SK-N-SH (cell line): ENCODE results near the gene MAPK10.

Experiments used
- FOXJ3 ChIP-seq: sonication (generic); formaldehyde crosslinking; IDR thresholded peaks from 2 replicates; pipeline ENCODE4 v1.5.1; 2020; ENCODE audit warnings: mild to moderate bottlenecking, missing genetic modification reagents
- FOXM1 ChIP-seq: IDR thresholded peaks from 2 replicates; pipeline ENCODE4 v1.4.0; 2012; ENCODE audit warnings: low read depth, mild to moderate bottlenecking
- POLR2AphosphoS5 ChIP-seq: IDR thresholded peaks from 2 replicates; pipeline ENCODE4 v1.6.1; 2012; ENCODE audit warnings: low read depth, low read length
- RFX5 ChIP-seq: IDR thresholded peaks from 2 replicates; pipeline ENCODE4 v1.6.1; 2012; ENCODE audit warnings: mild to moderate bottlenecking, improper control_type of control experiment, low read length
- SMC3 ChIP-seq: IDR thresholded peaks from 2 replicates; pipeline ENCODE4 v1.6.1; 2012; ENCODE audit warnings: low read depth, low read length, improper control_type of control experiment
- TAF1 ChIP-seq: IDR thresholded peaks from 2 replicates; pipeline ENCODE4 v1.6.1; 2012; ENCODE audit warnings: low read depth, mild to moderate bottlenecking, low read length, moderate library complexity, borderline replicate concordance
- YY1 ChIP-seq: IDR thresholded peaks from 2 replicates; pipeline ENCODE4 v1.4.0; 2012; ENCODE audit warnings: low read depth, mild to moderate bottlenecking
- TF ChIP-seq, protein P1 (sequence below): IDR thresholded peaks from 2 replicates; pipeline ENCODE4; 2012
- TF ChIP-seq, protein P2 (sequence below): IDR thresholded peaks from 2 replicates; pipeline ENCODE4 v1.6.1; 2012; ENCODE audit warnings: mild to moderate bottlenecking, low read depth, low read length, moderate library complexity
- TF ChIP-seq, protein P3 (sequence below): IDR thresholded peaks from 2 replicates; pipeline ENCODE4 v1.4.0; 2012; ENCODE audit warnings: low read depth, borderline replicate concordance
- TF ChIP-seq, protein P4 (sequence below): fragments of 200-600 bp; sonication (generic); IDR thresholded peaks from 2 replicates; pipeline ENCODE4 v1.6.1; 2017; ENCODE audit warnings: antibody characterized with exemption, mild to moderate bottlenecking, moderate library complexity

DNA sequence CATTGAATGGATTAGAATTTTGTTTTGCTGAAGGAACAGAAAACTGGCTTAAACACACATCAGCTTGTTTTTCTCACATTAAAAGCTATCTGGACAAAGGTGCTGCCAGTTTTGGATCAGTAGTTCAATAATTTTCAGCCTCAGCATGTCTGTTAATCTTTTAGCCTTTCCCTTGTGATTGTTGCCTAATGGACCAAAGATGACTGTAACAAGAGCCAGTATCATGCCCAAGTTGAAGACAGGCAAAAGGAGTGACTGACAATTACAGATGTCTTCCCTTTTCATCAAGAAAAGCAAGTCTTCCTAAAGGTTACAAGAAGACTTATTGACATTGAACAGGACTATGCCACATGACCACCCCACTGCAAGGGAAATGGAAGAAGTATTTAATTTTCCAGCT, 419.7 kb downstream of the MAPK10 start:
- TF ChIP-seq, protein P1, sequence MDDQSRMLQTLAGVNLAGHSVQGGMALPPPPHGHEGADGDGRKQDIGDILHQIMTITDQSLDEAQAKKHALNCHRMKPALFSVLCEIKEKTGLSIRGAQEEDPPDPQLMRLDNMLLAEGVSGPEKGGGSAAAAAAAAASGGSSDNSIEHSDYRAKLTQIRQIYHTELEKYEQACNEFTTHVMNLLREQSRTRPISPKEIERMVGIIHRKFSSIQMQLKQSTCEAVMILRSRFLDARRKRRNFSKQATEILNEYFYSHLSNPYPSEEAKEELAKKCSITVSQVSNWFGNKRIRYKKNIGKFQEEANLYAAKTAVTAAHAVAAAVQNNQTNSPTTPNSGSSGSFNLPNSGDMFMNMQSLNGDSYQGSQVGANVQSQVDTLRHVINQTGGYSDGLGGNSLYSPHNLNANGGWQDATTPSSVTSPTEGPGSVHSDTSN = no peak
- TF ChIP-seq, protein P2, sequence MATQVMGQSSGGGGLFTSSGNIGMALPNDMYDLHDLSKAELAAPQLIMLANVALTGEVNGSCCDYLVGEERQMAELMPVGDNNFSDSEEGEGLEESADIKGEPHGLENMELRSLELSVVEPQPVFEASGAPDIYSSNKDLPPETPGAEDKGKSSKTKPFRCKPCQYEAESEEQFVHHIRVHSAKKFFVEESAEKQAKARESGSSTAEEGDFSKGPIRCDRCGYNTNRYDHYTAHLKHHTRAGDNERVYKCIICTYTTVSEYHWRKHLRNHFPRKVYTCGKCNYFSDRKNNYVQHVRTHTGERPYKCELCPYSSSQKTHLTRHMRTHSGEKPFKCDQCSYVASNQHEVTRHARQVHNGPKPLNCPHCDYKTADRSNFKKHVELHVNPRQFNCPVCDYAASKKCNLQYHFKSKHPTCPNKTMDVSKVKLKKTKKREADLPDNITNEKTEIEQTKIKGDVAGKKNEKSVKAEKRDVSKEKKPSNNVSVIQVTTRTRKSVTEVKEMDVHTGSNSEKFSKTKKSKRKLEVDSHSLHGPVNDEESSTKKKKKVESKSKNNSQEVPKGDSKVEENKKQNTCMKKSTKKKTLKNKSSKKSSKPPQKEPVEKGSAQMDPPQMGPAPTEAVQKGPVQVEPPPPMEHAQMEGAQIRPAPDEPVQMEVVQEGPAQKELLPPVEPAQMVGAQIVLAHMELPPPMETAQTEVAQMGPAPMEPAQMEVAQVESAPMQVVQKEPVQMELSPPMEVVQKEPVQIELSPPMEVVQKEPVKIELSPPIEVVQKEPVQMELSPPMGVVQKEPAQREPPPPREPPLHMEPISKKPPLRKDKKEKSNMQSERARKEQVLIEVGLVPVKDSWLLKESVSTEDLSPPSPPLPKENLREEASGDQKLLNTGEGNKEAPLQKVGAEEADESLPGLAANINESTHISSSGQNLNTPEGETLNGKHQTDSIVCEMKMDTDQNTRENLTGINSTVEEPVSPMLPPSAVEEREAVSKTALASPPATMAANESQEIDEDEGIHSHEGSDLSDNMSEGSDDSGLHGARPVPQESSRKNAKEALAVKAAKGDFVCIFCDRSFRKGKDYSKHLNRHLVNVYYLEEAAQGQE = no peak
- TF ChIP-seq YY1 (no peak), FOXM1 (no peak), POLR2AphosphoS5 (no peak), TAF1 (no peak), FOXJ3 (CRISPR knock-in tag) (no peak), RFX5 (no peak), SMC3 (no peak)
- TF ChIP-seq, protein P3, sequence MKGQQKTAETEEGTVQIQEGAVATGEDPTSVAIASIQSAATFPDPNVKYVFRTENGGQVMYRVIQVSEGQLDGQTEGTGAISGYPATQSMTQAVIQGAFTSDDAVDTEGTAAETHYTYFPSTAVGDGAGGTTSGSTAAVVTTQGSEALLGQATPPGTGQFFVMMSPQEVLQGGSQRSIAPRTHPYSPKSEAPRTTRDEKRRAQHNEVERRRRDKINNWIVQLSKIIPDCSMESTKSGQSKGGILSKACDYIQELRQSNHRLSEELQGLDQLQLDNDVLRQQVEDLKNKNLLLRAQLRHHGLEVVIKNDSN = no peak
- TF ChIP-seq, protein P4, sequence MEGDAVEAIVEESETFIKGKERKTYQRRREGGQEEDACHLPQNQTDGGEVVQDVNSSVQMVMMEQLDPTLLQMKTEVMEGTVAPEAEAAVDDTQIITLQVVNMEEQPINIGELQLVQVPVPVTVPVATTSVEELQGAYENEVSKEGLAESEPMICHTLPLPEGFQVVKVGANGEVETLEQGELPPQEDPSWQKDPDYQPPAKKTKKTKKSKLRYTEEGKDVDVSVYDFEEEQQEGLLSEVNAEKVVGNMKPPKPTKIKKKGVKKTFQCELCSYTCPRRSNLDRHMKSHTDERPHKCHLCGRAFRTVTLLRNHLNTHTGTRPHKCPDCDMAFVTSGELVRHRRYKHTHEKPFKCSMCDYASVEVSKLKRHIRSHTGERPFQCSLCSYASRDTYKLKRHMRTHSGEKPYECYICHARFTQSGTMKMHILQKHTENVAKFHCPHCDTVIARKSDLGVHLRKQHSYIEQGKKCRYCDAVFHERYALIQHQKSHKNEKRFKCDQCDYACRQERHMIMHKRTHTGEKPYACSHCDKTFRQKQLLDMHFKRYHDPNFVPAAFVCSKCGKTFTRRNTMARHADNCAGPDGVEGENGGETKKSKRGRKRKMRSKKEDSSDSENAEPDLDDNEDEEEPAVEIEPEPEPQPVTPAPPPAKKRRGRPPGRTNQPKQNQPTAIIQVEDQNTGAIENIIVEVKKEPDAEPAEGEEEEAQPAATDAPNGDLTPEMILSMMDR = no peak
